ENCODE results near the gene CEL. TPM values are rescaled to one million over a fixed set of nuclear protein-coding genes. Genes with fewer than 3 reads are reported as not detected.

CEL gene
- total and polyA plus RNA-seq, 2 experiments from 2014 or later: 0.27 to 2.3 TPM

DNA sequence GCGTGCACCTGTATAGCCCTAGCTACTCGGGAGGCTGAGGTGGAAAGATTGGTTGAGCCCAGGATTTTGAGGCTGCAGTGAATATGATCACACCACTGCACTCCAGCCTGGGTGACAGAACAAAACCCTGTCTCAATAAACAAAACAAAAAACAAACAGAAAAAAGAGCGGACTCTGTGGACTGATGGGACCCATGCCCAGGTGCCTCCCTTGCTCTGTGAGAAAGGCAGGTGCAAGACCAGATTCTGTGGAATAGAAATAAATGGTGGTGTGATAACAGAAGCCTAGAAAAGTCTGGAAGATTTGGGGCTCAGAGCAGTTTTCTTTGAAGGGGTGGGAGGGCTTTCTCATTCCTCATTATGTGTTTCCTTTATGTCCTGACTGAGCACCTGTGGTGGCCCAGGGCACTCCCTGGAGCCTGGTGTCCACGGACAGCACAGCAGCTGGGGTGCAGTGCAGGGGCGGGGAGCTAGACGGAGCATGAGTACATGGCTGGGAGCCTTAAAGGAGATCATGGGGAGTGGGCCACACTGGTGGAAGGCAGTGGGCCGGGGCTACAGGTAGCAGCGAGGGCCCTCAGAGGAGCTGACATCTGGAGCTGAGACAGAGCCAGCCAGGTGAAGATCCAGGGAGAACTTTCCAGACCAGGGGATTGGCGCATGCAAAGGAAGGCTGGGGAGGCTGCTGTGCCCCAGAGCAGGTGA lies 15.4 kb upstream of the CEL start:
- ATAC-seq: no peak
- Histone ChIP-seq H3F3A (replicated peaks; ENCODE audit: low read depth) (no peaks in the 10 kb centered on the region), H3K4me3 (no peak overlapping the region), H3K27ac (ENCODE audit: low read depth) (no peak overlapping the region), H3K9me2 (ENCODE audit: insufficient read depth) (no peaks in the 10 kb centered on the region), H3K4me2 (no peak overlapping the region), H2AFZ (no peak overlapping the region), H3K4me1 (ENCODE audit: insufficient read depth) (no peaks in the 10 kb centered on the region), H3K36me3 (ENCODE audit: insufficient read depth) (peaks cover 4% of the 10 kb centered on the region), H3K79me2 (replicated peaks; ENCODE audit: insufficient read depth) (peaks cover 7% of the 10 kb centered on the region; the same call in 1 of the 2 replicates), H3K27me3 (ENCODE audit: insufficient read depth) (no peaks in the 10 kb centered on the region), H4K20me1 (replicated peaks; ENCODE audit: insufficient read depth) (peaks cover 11% of the 10 kb centered on the region; the same call in 1 of the 2 replicates)
- Mint-ChIP-seq H3K27me3 (ENCODE audit: insufficient read depth, low read depth, poor library complexity) (peaks cover 7% of the 10 kb centered on the region), H3K4me3 (no peak overlapping the region), H3K27ac (no peak overlapping the region), H3K9me3 (no peaks in the 10 kb centered on the region), H3K36me3 (ENCODE audit: low read depth) (peaks cover 76% of the 10 kb centered on the region), H3K4me1 (no peaks in the 10 kb centered on the region; the same call in 2 of the 3 replicates)
- DNase-seq (ENCODE audit: low spot score): no peak
- TF ChIP-seq ZNF114 (CRISPR knock-in tag; IDR thresholded peaks at IDR 0.05) (no peak), NANOG (IDR thresholded peaks at IDR 0.05; ENCODE audit: borderline replicate concordance) (no peak), ZNF331 (CRISPR knock-in tag; IDR thresholded peaks at IDR 0.05; ENCODE audit: low read depth) (no peak), ETS1 (IDR thresholded peaks at IDR 0.05) (no peak), CTCF (conservative IDR thresholded peaks at IDR 0.05; ENCODE audit: low read depth in 2 of 2) (no peak), JUNB (IDR thresholded peaks at IDR 0.05; ENCODE audit: unreplicated experiment) (no peak), POLR2AphosphoS5 (IDR thresholded peaks at IDR 0.05; ENCODE audit: low read depth) (no peak), CREB1 (CRISPR knock-in tag; IDR thresholded peaks at IDR 0.05; ENCODE audit: low read depth) (no peak), STAT1 (IDR thresholded peaks at IDR 0.05; ENCODE audit: unreplicated experiment) (no peak), EZH2phosphoT487 (IDR thresholded peaks at IDR 0.05; ENCODE audit: unreplicated experiment) (no peak), ZNF462 (CRISPR knock-in tag; IDR thresholded peaks at IDR 0.05) (no peak), EZH2 (IDR thresholded peaks at IDR 0.05; ENCODE audit: low read depth, unreplicated experiment) (no peak)
- TF ChIP-seq, protein P1, sequence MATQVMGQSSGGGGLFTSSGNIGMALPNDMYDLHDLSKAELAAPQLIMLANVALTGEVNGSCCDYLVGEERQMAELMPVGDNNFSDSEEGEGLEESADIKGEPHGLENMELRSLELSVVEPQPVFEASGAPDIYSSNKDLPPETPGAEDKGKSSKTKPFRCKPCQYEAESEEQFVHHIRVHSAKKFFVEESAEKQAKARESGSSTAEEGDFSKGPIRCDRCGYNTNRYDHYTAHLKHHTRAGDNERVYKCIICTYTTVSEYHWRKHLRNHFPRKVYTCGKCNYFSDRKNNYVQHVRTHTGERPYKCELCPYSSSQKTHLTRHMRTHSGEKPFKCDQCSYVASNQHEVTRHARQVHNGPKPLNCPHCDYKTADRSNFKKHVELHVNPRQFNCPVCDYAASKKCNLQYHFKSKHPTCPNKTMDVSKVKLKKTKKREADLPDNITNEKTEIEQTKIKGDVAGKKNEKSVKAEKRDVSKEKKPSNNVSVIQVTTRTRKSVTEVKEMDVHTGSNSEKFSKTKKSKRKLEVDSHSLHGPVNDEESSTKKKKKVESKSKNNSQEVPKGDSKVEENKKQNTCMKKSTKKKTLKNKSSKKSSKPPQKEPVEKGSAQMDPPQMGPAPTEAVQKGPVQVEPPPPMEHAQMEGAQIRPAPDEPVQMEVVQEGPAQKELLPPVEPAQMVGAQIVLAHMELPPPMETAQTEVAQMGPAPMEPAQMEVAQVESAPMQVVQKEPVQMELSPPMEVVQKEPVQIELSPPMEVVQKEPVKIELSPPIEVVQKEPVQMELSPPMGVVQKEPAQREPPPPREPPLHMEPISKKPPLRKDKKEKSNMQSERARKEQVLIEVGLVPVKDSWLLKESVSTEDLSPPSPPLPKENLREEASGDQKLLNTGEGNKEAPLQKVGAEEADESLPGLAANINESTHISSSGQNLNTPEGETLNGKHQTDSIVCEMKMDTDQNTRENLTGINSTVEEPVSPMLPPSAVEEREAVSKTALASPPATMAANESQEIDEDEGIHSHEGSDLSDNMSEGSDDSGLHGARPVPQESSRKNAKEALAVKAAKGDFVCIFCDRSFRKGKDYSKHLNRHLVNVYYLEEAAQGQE (IDR thresholded peaks at IDR 0.05; ENCODE audit: unreplicated experiment): no peak
